Activated CD4-positive, alpha-beta T cell treated with anti-CD3 and anti-CD28 coated beads, Interleukin-2, amount 50 U/mL, for 16 hours (primary cell): Measurements from ENCODE around the gene PRKAG2.
"Not testable (repeated sequence)": the region's sequence is repeated elsewhere in the genome, so short reads cannot be mapped to it uniquely, and the experiment has no call there.

Experiments used
- DNase-seq: peaks from one replicate; pipeline ENCODE4 v3.0.0-alpha.2; 2020

The PRKAG2 gene

DNA sequence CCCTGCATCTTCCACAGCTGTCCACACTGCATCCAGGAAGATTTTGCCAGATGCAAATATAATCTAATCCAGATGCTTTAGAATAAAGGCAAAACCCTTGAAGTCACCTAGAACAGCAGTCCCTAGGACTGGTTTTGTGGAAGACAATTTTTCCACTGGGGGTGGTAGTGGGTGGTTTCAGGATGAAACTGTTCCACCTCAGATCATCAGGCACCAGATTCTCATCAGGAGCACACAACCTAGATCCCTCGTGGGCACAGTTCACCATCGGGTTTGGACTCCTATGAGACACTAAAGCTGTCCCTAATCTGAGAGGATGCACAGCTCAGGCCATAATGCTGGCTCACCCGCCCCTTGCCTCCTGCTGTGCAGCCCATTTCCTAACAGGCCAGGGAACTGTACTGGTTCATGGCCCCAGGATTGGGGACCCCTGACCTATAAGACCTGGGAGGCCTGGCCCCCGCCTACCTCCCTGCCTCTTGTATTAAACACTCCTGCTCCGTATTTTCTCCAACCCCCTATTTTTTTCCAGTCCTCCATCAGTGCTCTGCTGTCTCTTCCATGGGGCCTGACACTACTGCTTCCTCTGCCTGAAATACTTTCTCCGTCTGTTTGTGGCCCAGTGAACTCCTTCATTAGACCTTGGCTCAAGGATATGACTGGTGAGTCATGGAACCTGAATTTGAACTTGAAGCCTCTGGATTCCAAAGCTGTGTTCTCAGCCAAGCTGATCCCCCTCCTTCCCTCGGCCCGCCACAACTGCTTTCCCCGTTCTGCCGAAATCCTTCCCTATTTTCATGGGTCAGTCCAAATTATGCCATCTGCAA is 277.3 kb downstream of the PRKAG2 start:
- no peak for DNase-seq

DNA sequence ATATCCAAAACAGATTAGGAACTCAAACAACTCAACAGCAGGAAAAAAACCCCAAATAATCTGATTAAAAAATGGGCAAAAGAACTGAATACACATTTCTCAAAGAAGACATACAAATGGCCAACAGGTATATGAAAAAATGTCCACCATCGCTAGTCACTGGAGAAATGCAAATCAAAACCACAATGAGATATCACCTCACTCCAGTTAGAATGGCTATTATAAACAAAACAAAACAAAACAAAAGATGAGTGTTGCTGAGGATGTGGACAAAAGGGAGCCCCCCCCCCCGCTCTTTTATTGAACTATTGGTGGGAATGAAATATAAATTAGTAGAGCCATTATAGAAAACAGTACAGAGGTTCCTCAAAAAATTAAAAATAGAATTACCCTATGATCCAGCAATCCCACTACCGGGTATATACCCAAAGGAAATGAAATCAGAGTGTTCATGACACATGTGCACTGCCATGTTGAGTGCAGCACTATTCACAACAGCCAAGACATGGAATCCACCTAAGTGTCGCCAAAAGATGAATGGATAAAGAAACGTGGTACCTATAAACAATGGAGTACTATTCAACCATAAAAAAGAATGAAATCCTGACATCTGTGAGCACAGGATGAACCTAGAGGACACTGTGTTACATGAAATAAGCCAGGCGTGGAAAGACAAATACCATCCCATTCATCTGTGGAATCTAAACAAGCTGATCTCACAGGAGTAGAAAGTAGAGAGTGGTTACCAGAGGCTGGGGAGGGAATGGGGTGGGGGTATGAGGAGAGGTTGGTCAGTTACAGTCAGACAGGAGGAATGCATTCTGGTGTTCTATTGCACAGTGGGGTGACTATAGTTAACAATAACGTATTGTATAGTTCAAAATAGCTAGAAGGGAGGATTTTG is 279.1 kb downstream of the PRKAG2 start:
- no peak for DNase-seq

DNA sequence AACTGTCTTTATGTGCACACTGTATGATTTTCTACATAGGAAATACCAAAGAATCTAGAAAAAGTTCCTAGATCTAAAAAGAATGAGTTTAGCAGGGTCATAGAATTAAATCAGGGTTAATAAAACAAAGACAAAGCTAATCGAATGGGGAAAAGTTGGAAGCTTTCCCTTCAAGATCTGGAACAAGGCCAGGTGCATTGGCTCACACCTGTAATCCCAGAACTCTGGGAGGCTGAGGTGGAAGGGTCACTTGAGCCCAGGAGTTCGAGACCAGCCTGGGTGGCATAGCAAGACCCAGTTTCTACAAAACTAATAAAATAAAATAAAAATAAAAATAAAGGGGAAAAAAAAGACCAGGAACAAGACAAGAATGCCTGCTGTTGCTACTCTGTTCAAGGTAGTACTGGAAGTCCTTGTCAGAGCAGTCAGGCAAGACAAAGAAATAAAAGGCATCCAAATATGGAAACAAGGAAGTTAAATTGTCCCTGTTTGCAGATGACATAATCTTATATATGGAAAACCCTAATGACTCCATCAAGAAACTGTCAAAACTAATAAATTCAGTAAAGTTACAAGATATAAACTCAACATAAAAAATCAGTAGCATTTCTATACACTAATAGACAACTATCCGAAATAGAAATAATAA is 281.1 kb downstream of the PRKAG2 start:
- no peak for DNase-seq

DNA sequence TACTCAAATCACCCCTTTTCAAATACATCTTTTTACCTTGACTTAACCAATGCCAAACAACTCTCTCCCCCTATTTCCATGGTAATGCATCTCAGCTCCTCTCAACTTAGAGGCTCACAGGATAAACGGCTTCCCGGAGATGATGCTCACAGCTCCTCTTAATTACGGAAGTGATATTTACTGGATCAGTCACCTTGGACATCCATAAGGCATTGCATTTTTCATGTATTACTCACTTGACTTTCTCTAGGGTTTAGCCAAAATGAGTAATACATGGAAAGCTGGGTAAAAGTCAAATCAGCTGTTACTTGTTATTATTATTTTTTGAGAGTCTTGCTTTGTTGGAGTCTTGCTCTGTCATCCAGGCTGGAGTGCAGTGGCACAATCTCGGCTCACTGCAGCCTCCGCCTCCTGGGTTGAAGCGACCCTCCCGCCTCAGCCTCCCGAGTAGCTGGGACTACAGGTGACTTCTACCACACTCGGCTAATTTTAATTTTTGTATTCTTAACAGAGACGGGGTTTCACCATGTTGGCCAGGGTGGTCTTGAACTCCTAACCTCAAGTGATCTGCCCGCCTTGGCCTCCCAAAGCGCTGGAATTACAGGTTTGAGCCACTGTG is 283.9 kb downstream of the PRKAG2 start:
- no peak for DNase-seq

DNA sequence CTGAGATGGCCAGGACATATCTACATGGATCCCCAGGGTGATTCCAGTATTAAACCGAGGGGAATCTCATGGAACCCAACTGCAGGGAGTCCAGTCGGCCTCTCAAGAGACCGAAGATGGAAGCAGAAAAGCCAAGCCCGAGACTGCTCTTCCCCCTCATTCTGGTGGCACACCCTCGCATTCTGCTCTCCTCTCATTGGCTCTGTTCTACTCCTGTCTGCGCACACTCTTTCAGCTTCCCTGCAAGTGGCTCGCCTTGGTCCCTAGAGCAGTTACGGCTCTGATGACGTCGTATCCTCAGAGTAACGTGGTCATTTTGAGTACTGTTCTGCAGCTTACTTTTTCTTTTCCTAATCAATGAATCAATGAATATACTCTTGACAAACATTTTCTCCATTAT is 284.6 kb downstream of the PRKAG2 start:
- DNase-seq: no peak

DNA sequence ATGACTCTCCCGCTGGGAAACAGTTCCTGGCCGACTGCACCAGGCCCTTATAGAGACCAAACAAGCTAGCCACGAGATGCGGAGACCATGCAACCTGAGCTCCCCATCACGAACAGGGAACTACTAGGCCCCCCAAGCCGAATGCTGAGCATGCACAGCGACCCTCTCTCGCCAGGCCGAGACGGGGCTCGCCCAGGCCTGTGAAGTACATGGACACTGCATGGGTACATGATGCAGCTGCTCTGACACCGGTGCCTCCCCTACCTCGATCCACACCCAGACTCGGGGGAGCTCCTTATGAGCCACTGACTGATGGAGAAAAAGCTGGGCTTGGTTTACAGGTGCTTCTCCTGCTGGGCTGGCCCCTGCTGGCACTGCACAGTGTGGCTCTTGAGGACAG is 285.0 kb downstream of the PRKAG2 start:
- DNase-seq: no peak

DNA sequence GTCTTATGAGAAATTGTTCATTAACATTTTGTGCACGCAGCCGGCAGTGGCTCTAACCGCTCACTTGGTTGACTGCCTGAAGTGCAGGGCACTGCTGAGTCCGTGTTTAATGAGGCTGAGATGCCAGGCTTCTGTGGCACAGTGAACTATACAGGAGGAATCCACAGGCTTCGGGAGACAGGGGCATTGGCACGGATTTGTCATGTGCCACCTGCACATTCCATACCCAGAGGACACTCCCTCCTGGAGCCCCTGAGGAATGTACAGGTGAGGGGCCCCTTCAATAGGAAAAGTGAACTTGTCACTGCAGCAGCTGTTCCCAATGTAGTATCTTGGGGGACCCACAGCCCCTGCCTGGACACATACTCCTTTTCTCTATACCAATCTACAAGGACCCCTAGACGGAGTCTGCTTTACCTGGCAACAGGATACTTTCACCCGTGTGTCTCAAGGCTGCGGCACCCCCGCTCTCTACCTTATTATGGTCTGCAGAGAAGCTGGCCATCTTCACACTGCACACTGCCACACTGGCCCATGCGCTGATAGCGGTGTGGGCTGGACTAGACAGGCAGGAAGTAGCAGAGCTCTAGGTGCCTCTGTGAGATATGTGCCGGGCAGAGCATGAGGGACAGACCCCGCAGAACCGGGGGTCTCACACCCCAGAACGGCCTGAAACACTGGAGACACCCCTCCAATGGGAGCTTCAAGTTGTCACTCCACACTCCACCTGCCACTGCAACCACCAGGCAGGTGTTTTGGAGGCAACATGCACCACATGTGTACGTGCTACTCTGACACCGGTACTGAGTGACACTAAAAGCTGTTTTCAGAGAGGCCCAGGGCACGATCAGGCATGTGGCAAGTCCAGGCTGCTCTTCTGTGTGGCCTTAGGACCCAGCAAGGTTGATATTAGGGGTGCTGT is 285.8 kb downstream of the PRKAG2 start:
- DNase-seq: no peak

DNA sequence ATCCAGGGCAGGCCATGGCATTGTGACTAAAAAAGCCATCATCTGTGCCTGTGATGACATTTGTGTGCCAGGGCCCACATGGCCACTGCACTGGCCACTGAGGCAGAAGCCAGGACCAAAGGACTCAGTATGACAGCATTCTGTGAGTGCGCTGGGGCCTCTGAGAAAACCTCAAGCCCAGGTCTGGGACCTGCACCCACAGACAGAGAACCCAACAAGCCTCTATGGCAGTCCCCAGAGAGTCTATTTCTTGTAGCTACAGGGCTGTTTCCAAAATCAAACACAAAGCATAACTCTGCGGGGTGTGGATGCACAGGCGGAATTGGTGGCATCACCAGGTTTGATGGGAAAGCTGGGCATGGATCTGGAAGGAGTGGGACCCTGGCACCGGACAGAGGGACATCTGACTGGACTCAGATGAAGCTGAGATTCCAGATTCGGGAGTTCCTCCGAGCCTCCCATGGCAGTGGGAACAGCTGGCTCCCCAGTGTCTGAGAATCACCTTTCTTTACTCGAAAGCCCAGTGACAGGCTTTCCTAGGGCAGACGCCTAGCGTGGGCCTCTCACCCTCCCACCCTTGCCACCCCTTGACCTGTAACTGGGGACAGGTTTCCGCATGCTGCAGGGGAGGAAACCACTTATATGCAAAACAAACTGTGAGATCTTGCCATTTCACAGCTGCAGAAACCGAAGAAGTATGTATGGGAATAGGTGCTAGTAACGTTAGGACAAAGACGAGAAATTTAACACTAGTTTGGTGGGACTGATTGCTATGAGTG is 286.7 kb downstream of the PRKAG2 start:
- no peak for DNase-seq

DNA sequence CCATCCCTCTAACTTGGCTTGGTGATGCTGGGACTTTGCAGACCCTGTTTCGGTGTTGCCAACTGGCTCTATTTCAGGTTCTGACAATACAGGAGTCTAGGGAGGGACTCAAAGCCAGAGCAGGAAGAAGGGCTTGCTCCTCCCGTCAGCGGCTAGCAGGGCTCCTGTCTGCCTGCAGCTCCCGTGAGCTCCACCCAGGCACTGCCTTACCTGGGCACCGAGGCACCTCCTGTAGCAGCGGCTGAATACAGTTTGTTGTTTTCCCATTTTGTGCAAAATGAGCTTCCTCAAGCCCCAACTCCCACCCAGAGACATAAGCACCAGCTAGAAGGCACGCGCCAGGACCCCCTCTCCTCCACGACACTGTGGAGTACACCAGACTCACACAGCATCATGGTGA is 287.9 kb downstream of the PRKAG2 start:
- no peak for DNase-seq

DNA sequence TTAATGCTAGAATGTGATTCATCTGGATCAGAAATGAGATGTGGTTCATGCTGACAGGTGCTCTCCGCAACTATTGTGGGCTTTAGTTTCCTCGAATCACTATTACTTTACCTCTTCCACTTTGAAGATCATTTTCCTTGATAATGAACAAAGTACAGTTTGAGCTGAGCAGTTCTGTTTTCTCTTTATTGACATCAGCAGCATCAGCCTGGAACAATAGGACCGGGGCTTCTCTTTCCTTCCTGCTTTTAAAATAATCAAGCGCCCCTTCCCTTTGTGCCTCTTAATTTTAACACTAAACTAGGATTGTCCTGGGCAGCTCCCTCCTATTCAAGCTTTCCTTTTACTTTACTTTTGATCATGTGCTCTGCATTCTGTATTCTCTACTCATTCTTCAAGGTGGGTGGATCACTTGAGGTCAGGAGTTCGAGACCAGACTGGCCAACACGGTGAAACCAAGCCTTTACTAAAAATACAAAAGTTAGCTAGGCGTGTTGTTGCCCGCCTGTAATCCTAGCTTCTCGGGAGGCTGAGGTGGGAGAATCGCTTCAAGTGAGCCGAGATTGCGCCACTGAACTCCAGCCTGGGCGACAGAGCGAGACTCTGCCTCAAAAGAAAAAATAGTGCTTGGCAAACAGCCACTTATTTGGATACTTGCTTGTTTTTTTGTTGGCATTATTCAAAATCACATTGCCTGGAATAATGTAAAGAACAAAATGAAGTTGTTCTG is 290.2 kb downstream of the PRKAG2 start:
- DNase-seq: no peak

DNA sequence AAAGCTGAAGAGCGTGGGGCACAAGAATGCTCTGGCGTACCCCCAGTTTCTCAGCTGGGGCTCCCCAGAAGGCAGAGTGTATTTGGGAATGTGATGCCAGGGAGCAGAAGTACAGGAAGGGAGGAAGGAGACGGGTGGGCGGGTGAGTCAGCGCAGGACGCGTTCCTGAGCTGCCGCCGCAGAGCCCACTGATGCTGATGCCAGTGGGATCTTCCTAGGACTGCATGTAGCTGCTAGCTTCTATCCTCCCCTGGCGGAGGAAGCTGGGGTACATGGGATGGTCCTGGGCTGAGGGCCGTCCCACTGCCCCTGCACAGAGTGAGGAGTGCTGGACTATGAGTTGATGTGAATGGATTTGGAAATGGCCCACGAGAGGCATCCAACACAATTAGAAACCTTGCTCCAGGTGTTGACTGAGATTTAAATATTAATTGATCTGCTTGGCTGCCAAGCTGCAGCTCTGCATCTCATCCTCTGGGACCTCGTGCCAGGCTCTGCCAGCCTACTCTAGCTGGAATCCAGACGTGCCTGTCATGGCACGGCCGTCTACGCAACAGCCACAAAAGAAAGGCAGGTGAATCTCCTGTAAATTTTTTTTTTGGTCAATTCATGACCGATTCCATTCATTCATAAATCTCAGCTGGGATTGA is 291.0 kb downstream of the PRKAG2 start:
- DNase-seq: no peak

DNA sequence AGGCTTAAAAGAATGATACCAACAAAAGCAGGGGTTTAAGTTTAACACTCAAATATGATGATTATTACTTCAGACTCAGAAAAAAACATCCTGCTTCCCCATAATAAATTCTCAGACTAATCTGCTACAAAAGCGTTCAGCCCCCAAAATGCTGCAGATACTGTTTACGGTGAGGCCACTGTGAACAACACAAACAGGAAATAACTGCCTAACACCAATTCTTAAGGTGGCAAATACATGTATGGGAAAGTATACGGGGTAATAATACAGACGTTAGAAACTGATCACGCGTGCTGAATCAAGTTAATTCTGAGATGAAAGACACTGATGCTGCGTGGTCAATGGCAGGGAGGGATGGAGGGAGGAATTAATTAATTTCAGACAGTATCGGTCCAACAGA is 295.2 kb downstream of the PRKAG2 start:
- no peak for DNase-seq

DNA sequence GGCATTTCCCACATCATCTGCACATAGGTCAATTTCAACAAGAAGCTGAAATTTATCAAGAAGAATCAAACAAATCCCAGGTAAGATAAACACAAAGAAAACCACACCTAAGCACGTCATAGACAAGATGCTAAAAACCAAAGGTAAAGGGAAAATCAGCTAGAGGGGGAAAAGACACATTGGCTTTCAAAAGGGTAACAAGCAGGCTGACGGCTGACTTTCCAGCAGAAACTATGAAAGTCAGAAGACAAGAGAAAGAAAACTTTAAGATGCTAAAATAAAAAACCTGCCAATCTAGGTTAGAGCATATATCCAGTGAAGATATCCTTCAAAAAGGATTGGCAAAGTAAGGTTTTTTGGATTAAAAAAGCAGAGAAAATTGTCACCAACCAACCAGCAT is 297.3 kb downstream of the PRKAG2 start:
- no peak for DNase-seq

DNA sequence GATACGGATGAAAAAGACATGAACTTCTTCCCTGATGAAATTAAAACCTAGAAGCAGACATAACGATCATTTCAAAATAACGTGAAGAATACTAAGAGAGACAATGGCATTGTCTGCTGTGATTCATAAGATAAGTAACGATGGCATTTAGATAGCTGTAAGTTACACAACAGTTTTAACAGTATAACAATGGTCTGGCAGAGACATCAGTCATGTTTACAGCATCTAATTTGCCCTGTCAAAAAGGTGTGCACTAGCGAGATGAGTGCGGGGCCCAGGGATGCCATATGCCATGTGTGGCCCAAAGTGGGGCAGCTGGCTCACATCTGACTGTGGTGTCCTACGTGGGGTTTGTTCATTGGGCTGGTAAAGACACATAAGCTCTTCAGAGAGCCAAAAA is 301.5 kb downstream of the PRKAG2 start:
- DNase-seq: no peak

DNA sequence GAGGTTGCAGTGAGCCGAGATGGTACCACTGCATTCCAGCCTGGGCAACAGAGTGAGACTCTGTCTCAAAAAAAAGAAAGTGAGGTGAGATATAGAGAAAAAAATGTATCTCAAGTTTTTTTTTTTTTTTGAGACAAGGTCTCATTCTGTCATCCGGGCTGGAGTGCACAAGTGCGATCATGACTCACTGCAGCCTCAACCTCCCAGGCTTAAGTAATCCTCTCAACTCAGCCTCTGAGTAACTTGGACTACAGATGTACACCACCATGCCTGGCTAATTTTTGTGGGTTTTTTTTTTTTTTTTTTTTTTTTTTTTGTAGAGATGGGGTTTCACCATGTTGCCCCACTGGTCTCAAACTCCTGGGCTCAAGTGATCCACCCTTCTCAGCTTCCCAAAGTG is 303.9 kb downstream of the PRKAG2 start:
- not testable (repeated sequence) for DNase-seq

DNA sequence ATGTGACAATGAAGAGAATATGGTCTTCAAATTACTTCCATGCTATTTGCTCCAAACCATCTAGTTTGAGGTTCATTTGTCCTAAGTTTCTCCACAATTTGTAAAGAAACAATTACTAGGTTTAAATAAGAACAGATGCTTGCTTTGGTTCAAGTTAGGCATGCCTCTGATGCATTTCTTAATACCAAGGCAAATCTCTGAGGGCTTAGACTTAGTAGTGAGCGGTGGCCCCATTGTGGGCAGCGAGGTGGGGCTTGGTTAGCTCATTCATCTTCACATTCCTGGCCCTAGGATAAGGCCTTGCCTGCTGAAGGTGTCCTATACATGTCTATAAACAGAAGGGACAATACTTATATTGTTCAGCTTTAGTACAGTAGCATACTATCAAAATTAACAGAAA is 304.8 kb downstream of the PRKAG2 start:
- no peak for DNase-seq

DNA sequence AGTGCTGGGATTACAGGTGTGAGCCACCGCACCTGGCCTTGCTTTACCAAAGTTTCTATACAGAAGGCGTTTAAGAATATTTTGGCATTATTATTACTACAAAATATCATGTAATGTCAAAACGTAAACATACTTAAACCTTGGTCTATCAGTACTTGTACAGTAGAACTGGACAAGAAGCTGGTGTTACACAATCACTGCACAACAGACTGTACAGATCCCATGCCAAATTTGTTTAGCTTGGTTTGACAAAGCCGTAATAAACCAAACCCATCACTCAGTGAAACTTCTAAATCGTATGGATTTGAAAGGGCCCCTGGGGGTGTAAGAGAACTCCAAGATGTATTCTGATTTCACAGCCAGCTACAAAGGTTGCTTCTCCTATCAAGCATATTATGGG is 305.4 kb downstream of the PRKAG2 start:
- DNase-seq: no peak

DNA sequence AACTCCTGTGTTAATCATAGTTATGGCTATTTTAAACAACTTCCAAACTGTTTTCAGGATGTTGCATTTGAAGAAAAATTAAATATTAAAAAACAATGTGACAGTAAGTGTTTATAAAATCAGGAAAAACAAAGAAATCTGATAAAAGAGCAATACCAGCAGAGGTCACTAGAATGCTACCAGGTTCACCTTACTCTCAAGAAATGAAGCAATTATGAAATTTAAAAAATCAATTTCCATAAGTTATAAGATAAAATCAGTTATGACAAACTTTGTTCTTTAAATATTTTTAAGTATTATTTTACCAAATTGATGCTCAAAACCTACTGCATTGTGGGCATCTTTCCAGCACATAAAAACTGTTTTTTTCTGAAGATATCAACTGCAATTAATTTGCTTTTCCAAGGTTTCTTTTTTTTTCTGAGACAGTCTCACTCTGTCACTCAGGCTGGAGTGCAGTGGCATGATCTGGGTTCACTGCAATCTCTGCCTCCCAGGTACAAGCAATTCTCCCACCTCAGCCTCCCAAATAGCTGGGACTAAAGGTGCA is 306.5 kb downstream of the PRKAG2 start:
- no peak for DNase-seq
